Esophagus squamous epithelium (tissue), 4 donors: Measurements from ENCODE around the gene SLCO6A1.

Experiments used
- CTCF ChIP-seq, 6 experiments: fragments of 450-650 bp in 4 of 6; fragments of 200-600 bp in 2 of 6; sonication (generic) in 2 of 6; IDR thresholded peaks; one replicate each; pipeline ENCODE4 v1.5.1; 2016 to 2019; ENCODE audit warnings: antibody characterized with exemption in 6 of 6, mild to moderate bottlenecking in 4 of 6, moderate library complexity in 4 of 6
- POLR2A ChIP-seq, 4 donors: fragments of 450-650 bp; IDR thresholded peaks; one replicate each; pipeline ENCODE4 v1.6.1; 2017; ENCODE audit warnings: antibody characterized with exemption in 4 of 4, mild to moderate bottlenecking in 4 of 4, moderate library complexity in 3 of 4

DNA sequence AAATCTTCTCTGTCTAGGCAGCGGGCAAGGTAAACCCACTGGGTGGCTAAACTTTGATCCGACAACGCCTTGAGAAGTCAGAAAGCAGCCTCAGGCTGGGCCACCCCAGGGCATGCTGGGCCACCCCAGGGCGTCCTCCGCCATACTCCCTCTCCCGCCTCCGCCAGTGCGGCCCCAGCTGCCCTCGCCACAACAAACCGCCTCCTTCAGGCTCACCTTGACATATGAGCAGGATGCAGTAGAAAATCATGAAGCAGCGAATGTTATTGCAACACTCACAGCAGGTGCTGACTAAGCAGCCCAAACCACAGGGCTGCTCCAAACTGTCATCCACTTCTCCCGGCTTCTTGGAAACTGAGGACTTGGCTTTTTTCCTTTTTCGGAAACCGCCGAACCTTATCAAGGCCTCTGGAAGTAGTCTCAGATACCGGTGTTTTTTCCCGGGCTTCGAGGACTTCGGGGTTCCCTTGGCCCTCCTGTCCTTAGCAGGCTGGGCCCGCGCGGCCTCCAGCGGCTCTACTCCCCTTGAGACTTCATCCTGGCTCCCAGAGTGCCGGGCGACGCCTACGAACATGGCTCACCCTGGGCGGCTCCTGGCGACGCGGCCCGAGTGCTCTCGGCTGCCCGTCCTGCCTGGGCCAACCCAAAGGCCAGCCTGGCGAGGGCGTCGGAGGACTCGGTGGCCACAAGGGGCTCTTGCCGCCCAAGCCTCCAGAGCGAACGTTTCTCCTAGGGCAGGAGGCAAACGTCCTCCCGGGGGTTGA, at the start of gene SLCO6A1:
- no peak for TF ChIP-seq CTCF (IDR thresholded peaks at IDR 0.05)
- TF ChIP-seq POLR2A (IDR thresholded peaks at IDR 0.05), result no peak
